GM12875 (cell line): ENCODE measurements around the gene LRBA.

ENCODE experiments used
- H3K4me3 ChIP-seq: one replicate; pipeline ENCODE4 v1.5.1; 2011; ENCODE audit warnings: low read depth, low read length, control low read depth
- CTCF ChIP-seq: IDR thresholded peaks from 2 replicates; pipeline ENCODE4 v1.5.1; 2011; ENCODE audit warnings: low read depth, mild to moderate bottlenecking, control low read depth, inconsistent platforms, low read length, moderate library complexity, borderline replicate concordance; ENCODE audit not compliant: insufficient read depth

The LRBA gene

GRCh38 chr4:150782921-150783320, 232.2 kb downstream of the LRBA start:
- TF ChIP-seq CTCF, result no peak
- no peak overlapping the region for H3K4me3 ChIP-seq

GRCh38 chr4:150782311-150782710, 232.8 kb downstream of the LRBA start:
- no peak overlapping the region for H3K4me3 ChIP-seq
- no peak for TF ChIP-seq CTCF

GRCh38 chr4:150781191-150781590, 233.9 kb downstream of the LRBA start:
- no peak for TF ChIP-seq CTCF

GRCh38 chr4:150779707-150780106, 235.4 kb downstream of the LRBA start:
- TF ChIP-seq CTCF, result no peak
- no peak overlapping the region for H3K4me3 ChIP-seq

More at GRCh38 chr4:150781191-150781590, 233.9 kb downstream of the LRBA start:
- no peak overlapping the region for H3K4me3 ChIP-seq

- no peak for TF ChIP-seq CTCF
- H3K4me3 ChIP-seq, result no peak overlapping the region
Observed at GRCh38 chr4:150773729-150774449, 241.2 kb downstream of the LRBA start.

GRCh38 chr4:150773032-150773431, 242.1 kb downstream of the LRBA start:
- no peak for TF ChIP-seq CTCF
- no peak overlapping the region for H3K4me3 ChIP-seq

- no peak overlapping the region for H3K4me3 ChIP-seq
- TF ChIP-seq CTCF, result no peak
Observed at GRCh38 chr4:150771382-150771781, 243.7 kb downstream of the LRBA start.
